ENCODE data around the gene IL19. TPM values are rescaled to one million over a fixed set of nuclear protein-coding genes. Genes with fewer than 3 reads are reported as not detected.

IL19 gene
- total and polyA plus RNA-seq, 8 donors: 3.1 to 25.9 TPM; not detected in 6

DNA sequence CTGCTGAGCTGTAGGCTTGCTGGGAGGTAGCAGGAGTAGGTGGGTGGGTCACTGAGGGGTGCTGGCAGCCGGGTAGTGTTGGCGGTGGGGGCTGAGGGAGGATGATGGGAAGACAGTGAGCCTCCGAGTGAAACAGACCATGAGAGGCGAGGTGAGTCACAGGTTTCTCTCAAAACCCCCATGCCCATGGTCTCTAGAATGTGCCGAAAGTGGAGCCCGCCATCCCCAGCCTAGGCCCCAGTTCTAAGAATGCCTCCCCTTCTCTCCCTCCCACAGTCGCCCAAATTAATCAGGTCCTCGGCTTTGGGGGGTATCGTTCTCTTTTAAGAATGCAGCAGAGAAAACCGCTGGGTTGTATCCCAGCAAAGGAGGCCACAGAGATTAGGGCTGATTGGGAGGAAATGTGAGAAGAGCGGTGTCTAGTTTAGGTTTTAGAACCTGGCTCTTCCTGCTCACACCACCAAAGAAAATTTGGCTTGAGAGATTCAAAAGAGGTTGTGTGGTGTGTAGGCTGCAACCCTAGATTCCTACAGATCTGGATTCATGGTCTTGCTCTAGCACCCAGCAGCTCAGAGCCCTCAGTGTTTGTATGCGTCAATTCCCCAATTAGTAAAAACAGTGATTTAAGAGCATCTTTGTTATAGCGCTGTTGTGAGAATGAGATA lies 27.7 kb upstream of the IL19 start:
- Histone ChIP-seq H3K4me3 (no peak overlapping the region), H3K27me3 (no peaks in the 10 kb centered on the region), H3K4me1 (peaks cover 0 to 18% (median 14%) of the 10 kb centered on the region in 4 donors), H3K9me3 (no peaks in the 10 kb centered on the region), H3K27ac (no peak overlapping the region), H3K36me3 (no peaks in the 10 kb centered on the region)
- no peak for DNase-seq
- TF ChIP-seq POLR2AphosphoS5 (IDR thresholded peaks at IDR 0.05) (no peak), POLR2A (IDR thresholded peaks at IDR 0.05) (no peak), EP300 (IDR thresholded peaks at IDR 0.05) (no peak)
- TF ChIP-seq, protein P1, sequence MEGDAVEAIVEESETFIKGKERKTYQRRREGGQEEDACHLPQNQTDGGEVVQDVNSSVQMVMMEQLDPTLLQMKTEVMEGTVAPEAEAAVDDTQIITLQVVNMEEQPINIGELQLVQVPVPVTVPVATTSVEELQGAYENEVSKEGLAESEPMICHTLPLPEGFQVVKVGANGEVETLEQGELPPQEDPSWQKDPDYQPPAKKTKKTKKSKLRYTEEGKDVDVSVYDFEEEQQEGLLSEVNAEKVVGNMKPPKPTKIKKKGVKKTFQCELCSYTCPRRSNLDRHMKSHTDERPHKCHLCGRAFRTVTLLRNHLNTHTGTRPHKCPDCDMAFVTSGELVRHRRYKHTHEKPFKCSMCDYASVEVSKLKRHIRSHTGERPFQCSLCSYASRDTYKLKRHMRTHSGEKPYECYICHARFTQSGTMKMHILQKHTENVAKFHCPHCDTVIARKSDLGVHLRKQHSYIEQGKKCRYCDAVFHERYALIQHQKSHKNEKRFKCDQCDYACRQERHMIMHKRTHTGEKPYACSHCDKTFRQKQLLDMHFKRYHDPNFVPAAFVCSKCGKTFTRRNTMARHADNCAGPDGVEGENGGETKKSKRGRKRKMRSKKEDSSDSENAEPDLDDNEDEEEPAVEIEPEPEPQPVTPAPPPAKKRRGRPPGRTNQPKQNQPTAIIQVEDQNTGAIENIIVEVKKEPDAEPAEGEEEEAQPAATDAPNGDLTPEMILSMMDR (IDR thresholded peaks at IDR 0.05): no peak
- intact Hi-C loops (cut with DNase I; ENCODE audit: low total_unique reads): no loop called here
- 64 to 76% (median 72%) methylated on average over 13 of the region's 13 CpGs for WGBS, 5 donors

DNA sequence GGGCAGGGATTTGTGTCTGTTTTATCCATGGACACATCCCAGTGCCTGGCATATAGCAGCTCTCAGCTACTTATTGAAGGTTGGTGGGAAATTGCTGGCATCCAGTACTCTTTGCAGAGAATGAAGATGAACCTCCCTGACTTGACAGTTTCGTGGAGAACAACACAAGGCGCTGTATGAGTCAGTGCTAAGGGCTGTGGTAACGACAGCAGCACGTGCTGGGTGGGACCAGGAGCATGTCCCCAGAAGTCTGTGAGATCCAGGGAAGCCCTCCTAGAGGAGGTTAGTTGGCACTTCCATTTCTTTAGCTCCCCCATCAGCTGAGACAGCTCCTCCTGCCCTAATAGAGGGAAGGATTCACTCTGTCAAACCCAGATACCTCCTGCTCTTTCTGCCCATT lies 25.9 kb upstream of the IL19 start:
- DNase-seq: no peak
- TF ChIP-seq POLR2A (IDR thresholded peaks at IDR 0.05) (no peak), POLR2AphosphoS5 (IDR thresholded peaks at IDR 0.05) (no peak), EP300 (IDR thresholded peaks at IDR 0.05) (no peak)
- TF ChIP-seq, protein P1 (IDR thresholded peaks at IDR 0.05): no peak
- no peaks in the 10 kb centered on the region for H3K27me3 ChIP-seq
- intact Hi-C loops (cut with DNase I; ENCODE audit: low total_unique reads): no loop called here
- WGBS, 5 donors: 54 to 75% (median 61%) methylated on average over 3 to 4 of the region's 4 CpGs
- no peak overlapping the region for H3K4me3 ChIP-seq
- H3K9me3 ChIP-seq: no peaks in the 10 kb centered on the region
- H3K36me3 ChIP-seq: no peaks in the 10 kb centered on the region
- no peaks in the 10 kb centered on the region for H3K4me1 ChIP-seq
- H3K27ac ChIP-seq: no peak overlapping the region

DNA sequence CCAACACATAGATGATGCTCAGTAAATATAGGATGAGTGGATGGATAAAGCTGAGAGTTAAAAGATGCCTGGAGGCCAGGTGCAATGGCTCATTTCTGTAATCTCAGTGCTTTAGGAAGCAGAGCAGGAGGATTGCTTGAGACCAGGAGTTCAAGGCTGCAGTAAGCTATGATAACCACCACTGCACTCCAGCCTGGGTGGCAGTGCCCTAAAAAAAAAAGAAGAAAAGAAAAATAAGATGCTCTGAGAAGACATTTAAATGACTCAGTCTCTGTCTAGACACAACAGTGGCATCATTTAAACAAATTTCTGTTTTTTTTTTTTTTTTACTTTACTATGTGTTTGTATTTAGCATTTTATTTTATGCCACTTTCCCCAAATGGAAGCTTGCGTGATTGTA lies 25.3 kb upstream of the IL19 start:
- Histone ChIP-seq H3K27ac (no peak overlapping the region), H3K36me3 (no peaks in the 10 kb centered on the region), H3K9me3 (no peaks in the 10 kb centered on the region), H3K4me3 (no peak overlapping the region), H3K4me1 (no peaks in the 10 kb centered on the region), H3K27me3 (no peaks in the 10 kb centered on the region)
- no peak for DNase-seq
- TF ChIP-seq POLR2A (IDR thresholded peaks at IDR 0.05) (no peak), EP300 (IDR thresholded peaks at IDR 0.05) (no peak), POLR2AphosphoS5 (IDR thresholded peaks at IDR 0.05) (no peak)
- TF ChIP-seq, protein P1 (IDR thresholded peaks at IDR 0.05): no peak
- intact Hi-C loops (cut with DNase I; ENCODE audit: low total_unique reads): no loop called here
- WGBS, 5 donors: 89 to 96% (median 94%) methylated on average over 1 of the region's 1 CpG

DNA sequence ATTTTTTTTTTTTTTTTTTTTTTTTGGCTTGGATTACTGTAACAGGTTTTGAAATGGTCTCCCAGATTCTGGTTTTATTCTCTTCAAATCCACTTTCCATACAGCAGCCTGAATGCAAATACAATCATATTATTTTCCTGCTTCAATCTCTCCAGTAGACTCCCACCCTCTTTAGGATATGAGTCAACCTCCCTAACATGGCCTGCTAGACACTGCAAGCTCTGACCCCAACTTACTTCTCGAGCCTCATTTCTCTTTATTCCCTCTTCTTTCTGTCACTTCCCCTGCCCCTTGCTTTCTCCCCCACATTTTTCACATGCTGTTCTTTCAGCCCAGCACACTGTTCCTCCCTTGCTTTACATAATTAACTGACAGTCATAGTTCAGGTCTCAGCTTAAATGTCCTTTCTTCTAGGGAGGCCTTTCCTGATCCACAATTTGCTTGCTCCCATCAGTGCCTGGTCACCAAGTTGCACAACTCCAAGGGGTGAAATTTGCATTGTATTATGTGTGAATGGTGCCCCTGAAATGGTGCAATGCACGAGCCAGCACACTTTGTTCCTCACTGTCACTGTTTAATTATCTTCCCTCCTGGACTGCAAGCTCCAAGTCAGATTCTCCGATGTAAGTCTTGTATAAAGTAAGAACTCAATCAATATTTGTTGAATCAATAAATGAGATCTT lies 22.1 kb upstream of the IL19 start:
- Histone ChIP-seq H3K27me3 (no peaks in the 10 kb centered on the region), H3K27ac (no peak overlapping the region), H3K36me3 (no peaks in the 10 kb centered on the region), H3K4me1 (no peaks in the 10 kb centered on the region), H3K4me3 (no peak overlapping the region), H3K9me3 (no peaks in the 10 kb centered on the region)
- WGBS, 5 donors: 51 to 78% (median 66%) methylated on average over 3 of the region's 3 CpGs
- intact Hi-C loops (cut with DNase I; ENCODE audit: low total_unique reads): no loop called here
- no peak for DNase-seq
- TF ChIP-seq EP300 (IDR thresholded peaks at IDR 0.05) (no peak), POLR2AphosphoS5 (IDR thresholded peaks at IDR 0.05) (no peak), POLR2A (IDR thresholded peaks at IDR 0.05) (no peak)
- TF ChIP-seq, protein P1 (IDR thresholded peaks at IDR 0.05): no peak

Data from stomach (tissue), 9 donors.